Activated CD4-positive, alpha-beta T cell treated with anti-CD3 and anti-CD28 coated beads for 48 hours (primary cell): ENCODE results near the gene DYNC2LI1.
"Not testable (repeated sequence)": the region's sequence is repeated elsewhere in the genome, so short reads cannot be mapped to it uniquely, and the experiment has no call there.

Source experiments
- DNase-seq: peaks from one replicate; pipeline ENCODE4 v3.0.0-alpha.2; 2020

The DYNC2LI1 gene

GRCh38 chr2:43773876-43774613, at the start of gene DYNC2LI1:
DYNC2LI1 (plus strand) TSS chr2:43774039; CDS start chr2:43774139, 100 bp downstream.
- peak; percentile 92 for DNase-seq

DNA sequence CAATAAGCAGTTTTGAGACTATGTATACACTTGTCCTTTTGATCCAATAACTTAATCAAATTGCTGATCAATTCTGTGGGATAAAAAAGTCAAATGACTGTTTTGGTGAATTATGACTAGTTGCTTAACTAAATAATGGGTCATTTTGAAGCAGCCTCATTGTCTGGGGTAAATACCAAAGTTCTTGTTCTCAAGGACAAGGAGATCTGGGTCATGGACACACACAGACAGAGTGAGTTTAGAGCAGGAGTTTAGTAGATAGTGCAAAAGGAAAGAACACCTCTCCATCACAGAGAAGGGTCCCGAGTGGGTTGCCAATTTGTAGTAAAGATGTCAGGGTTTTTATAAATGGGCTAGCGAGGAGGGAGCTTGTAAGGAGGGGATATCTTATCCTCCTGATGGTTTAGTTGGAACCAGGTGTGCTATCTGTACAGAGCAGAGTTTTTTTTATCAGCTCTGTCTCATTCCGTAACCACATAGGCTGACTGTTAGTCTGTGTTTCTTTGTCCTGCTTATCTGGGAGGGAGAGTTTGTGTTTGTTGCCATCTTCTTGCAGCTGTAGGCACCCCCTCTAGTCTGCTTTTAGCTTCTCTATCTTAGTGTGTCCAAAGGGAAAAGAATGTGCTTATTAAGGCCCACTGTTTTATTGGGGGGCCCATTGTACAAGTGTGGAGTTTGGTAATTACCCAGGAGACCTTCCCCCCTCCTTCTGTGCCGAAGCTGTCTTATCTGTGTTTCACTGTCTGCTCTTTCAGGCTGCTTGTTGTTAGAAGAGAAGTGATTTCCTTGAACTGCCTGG, 48.9 kb upstream of the DYNC2LI1 start:
- DNase-seq = no peak

DNA sequence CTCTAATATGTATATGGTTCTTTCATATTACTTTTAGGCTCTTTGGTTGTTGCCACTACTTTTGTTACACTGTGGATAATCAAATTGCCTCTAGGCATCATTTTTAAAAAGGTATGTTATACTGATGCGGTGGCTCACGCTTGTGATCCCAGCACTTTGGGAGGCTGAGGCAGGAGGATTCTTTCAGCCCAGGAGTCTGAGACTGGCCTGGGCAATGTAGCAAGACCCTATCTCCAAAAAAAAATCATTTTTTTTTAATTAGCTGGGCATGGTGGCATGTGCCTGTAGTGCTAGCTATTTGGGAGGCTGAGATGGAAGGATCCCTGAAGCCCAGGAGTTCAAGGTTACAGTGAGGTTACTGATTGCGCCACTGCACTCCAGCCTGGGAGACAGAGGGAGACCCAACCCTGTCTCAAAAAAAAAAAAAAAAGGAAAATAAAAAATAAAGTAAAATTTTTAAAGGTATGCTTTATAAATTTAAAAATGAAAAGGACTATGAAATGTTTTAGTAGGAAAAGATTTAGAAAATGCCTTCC, 48.1 kb upstream of the DYNC2LI1 start:
- DNase-seq = no peak

DNA sequence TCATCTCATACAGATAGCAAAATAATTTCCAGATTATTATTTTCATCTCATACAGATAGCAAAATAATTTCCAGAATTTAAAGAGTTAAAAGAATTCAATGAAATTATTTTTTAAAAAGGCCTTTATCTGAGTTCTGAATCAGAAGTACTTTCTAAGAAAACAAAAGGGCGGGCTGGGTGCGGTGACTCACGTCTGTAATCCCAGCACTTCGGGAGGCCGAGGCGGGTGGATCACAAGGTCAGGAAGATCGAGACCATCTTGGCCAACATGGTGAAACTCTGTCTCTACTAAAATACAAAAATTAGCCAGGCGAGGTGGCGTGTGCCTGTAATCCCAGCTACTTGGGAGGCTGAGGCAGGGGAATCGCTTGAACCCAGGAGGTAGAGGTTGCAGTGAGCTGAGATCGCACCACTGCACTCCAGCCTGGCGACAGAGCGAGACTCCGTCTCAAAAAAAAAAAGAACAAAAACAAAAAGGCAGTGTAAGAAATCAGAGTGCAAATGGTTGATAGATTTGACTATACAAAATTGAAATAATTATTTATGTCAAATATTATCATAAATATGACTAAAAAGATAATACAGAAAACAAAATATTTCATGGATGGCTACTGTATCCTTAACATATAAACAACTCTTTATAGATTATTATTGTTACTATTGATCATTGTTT, 46.7 kb upstream of the DYNC2LI1 start:
- DNase-seq = not testable (repeated sequence)

DNA sequence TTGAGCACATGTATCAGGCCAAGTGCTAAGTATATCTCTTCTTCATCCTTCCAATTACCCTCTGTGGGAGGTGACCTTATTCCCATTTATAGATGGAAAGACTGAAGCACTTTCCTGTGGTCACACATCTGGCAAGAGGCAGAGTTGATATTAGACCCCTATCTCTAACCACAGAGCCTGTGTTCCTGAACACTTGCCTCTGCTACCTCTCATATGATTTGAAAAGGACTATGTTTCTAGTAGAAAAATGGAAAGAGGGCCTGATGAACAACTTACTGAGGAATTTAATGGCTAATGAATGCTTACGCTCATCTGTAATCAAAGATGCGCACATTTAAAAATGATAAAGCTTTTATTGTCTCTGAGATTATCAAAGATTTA, 46.2 kb upstream of the DYNC2LI1 start:
- no peak for DNase-seq

DNA sequence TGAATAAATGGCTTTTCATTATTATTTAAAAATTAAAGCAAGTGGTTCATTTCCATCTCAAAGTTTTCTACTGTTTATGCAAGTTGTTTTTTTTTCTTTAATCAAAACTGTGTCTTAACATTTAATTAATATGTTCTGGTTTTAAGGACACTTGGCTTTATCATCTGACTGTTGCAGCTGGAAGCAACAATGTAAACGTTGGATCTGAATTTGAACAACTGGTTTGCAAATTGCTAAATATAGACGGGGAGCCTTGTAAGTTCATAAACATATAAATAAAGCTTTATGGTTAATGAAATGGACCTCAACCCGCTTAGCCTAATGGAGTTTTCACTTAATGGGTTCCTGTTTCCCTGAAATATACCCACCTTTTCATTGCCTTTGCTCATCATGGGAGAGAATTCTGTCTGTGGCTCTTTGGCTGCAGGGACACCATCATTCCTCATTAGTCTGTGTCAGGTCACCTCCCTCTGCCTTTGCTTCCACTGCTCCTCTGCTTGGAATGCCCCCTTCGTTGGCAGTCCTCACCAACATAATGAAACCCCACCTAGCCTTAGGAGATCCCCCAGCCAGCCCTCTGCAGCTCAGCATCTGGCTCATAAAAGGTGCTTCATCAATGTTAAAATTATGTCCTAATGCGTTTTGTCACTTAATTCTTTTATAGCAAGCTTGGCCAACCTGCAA, 44.2 kb upstream of the DYNC2LI1 start:
- no peak for DNase-seq

- no peak for DNase-seq
Measured at GRCh38 chr2:43731211-43731610, 42.6 kb upstream of the DYNC2LI1 start.

DNA sequence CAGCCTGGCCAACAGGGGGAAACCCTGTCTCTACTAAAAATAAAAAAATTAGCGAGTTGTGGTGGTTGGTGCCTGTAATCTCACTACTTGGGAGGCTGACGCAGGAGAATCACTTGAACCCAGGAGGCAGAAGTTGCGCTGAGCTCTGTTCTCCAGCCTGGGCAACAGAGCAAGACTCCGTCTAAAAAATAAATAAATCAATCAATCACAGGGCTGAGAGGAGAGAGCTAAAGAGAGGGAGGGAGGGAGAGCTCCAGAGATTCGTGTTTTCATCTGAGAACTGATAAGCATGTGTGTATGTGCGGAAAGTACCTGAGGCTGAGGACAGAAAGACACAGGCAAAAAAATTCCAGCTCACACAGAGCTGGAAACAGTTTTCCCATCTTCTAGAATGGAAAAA, 37.2 kb upstream of the DYNC2LI1 start:
- DNase-seq = no peak

DNA sequence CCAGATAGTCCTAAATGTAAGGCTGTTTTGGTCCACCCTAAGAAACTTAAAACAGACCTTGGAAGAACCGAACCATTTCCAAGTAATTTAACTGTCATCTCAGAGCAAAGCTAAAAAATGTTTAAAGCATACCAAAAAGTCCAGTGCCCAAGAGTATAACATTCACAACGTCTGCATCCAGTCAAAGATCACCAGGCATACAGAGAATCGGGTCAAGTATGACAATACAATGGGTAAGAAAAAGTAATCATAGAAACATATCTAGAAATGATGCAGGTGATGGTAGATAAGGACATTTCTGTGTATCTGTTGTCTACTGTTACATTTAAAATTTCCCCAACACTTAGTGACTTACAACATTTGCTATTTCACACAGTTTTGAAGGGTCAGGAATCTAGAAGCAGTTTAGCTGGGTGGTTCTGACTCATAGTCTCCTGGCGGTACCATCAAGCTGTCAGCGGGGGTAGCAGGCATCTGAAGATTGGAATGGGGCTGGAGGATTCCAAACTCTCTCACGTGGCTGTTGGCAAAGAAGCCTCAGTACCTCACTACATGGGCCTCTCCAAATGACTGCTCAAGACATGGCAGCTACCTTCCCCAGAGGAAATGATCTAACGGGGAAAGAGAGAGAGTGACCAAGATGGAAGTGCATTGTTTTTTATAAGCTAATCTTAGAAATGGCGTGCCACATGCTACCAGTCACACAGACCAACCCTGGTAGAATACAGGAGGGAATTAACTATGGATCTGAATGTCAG, 36.6 kb upstream of the DYNC2LI1 start:
- DNase-seq = no peak

DNA sequence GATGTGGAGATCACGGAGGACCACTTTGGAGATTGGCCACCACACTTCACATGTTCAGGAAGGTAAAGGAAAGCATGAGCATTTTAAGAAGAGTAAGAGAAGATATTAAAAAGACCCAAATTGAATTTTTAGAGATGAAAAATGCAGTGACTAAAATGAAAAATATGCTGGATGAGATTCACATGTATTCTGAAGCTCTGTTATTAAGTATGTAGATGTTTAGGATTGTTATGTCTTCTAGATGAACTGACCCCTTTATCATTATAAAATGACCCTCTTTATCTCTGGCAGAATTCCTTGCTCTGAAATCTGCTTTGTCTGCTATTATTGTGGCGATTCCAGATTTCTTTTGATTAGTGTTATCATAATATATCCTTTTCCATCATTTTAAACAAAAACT, 36.0 kb upstream of the DYNC2LI1 start:
- no peak for DNase-seq

DNA sequence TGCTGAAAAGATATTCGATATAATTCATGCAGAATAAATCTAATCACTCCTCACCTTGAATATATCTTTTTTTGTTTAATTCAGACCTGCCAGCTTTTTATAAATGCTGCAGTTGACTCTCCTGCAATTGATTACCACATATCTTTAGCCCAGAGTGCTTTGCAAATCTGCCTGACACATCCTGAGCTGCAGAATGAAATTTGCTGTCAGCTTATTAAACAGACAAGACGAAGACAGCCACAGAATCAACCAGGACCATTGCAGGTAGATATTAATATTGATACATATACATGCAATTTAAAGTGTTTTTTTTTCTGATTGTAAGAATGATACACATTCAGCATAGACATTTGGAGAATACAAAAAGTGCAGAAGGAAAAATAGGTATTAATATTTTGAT, 35.6 kb upstream of the DYNC2LI1 start:
- DNase-seq = no peak

DNA sequence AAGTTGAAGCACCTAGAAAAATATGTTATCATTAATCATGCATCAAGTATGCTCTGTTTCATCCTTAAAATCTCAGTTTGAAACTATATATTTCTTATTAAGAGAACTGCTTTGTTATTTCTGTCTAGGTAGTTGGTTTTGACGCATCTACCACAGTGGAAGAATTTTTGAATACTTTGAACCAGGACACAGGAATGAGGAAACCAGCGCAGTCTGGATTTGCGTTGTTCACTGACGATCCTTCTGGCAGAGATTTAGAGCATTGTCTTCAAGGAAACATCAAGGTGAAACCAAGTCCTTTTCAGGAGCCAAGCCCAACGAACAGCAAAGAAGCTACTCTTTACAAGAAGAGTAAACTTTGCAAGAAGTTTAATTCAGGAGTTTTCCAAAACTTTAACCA, 30.1 kb upstream of the DYNC2LI1 start:
- DNase-seq = no peak

DNA sequence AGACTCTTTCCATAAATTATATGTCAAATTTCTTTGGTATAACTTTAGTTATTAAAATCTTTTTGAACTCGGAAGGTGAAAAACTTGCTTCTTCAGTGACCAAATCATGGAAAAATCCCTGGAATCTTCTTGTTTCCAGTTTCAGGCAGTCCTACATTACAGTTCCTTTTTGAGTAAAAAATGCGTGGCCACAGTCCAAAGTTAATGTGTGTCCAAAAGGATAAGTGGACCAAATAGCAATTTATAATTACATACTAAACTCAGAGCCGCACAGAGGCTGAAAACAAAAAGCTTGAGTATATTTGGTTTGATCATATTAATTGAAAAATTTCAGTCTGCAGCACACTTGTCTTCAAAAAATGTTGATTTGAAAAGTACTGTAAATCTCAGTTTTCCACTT, 28.4 kb upstream of the DYNC2LI1 start:
- DNase-seq = no peak

DNA sequence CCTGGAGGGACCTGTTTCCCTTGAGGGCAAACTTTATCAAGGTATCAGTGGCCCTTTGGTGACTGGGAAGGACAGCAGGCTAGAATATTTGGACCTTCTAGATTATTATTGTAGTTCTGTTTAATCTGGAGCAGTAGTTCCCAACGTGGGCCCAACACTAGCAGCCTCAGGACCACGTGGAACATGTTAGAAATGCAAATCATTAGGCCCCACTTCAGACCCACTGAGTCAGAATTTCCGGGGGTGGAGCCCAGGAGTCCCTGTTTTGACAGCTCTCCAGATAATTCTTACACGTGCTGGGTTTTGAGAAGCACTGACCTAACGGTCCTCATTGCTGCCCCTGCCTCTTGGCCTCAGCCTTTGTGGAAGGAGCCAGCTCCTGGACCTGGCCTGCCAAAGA, 25.5 kb upstream of the DYNC2LI1 start:
- DNase-seq = peak; percentile 60

GRCh38 chr2:43749583-43749982, 24.3 kb upstream of the DYNC2LI1 start:
- DNase-seq = no peak

GRCh38 chr2:43751476-43751990, 22.3 kb upstream of the DYNC2LI1 start:
- no peak for DNase-seq

GRCh38 chr2:43752302-43752701, 21.5 kb upstream of the DYNC2LI1 start:
- no peak for DNase-seq

- no peak for DNase-seq
Measured at GRCh38 chr2:43754180-43754579, 19.7 kb upstream of the DYNC2LI1 start.

DNA sequence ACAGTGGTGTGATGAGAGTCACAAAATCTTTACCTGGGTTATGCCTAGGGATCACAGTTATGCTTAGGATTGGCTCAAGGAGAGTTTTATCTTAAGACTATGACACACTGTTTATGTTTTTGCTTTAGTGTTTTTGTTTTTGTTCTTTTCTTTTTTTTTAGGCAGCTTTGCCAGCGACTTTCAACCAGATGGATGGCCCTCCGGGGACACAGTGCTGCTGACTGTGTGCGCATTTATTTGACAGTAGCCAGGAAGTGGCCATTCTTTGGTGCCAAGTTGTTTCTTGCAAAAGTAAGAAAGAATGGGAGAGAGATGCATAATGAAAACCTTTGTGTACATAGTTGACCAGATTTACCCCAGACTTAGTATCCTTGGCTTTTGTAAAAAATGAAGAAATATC, 15.1 kb upstream of the DYNC2LI1 start:
- DNase-seq = no peak

DNA sequence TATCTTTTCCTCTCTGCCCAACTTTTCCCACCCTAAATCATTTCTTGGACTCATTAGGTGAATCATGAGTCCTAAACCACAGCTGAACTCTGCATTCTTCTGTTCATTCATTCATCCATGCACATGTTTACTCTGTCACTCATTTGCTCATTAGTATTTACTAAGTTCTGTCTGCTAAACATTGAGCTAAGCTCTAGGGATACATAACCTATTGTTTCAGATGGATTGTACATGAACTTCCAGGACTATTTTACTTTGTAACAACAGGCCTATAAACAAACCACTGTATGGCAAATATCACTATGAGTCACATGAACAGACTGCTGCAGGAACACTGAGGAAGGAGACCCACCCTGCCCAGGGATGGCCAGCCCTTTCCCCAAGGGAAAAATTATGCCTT, 14.6 kb upstream of the DYNC2LI1 start:
- DNase-seq = no peak

- DNase-seq = no peak
Measured at GRCh38 chr2:43762286-43762685, 11.6 kb upstream of the DYNC2LI1 start.

DNA sequence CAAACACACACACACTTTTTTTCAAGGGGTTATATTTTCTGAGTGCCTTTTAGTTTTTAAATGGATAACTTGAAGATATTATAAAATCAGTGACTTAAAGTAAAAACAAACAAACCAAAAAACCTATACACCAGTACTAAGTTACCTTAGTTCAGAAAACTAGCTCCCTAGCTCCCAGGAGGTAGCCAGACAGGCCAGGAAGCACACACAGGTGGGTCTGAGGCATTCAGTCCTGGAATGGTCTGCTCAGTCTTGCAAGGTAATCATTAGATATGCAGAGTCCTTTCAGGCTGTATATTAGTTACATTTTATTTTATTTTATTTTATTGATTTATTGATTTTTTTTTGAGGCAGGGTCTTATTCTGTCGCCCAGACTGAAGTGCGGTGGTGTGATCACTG, 10.7 kb upstream of the DYNC2LI1 start:
- DNase-seq = no peak
